PC-3 (cell line): ENCODE measurements around the gene OR10A3. TPM values are rescaled to one million over a fixed set of nuclear protein-coding genes. Genes with fewer than 3 reads are reported as not detected.

ENCODE experiments used
- ATAC-seq: fragments of 200-7000 bp; cut with Tn5 transposase; 2 replicates; pipeline ENCODE4 v1.9.1; 2020; ENCODE audit warnings: mild to moderate bottlenecking, moderate library complexity
- BruUV-seq: library from RNA; stranded (reverse); fragments of 400-500 nt; replicated peaks from 2 replicates; lab custom pipeline; 2021; lab: Mats Ljungman, UMichigan
- CTCF ChIA-PET: fragments of 300-600 bp; sonication (Branson Sonifier 250); formaldehyde crosslinking; loops from one replicate; lab custom pipeline; 2022; ENCODE audit warnings: antibody characterized with exemption; lab: Charles Lee
- POLR2A ChIA-PET: fragments of 300-600 bp; sonication (Branson Sonifier 250); formaldehyde crosslinking; loops from one replicate; lab custom pipeline; 2022; ENCODE audit warnings: antibody characterized with exemption; ENCODE audit not compliant: unreplicated experiment; lab: Charles Lee
- DNase-seq: peaks from one replicate; pipeline ENCODE4 v3.0.0-alpha.2; 2015
- H2AFZ ChIP-seq: fragments of 300-600 bp; sonication (generic); 2 replicates; pipeline ENCODE4 v1.6.0; 2016; ENCODE audit warnings: antibody characterized with exemption, low read length
- H3F3A ChIP-seq: fragments of 300-600 bp; sonication (generic); one replicate; pipeline ENCODE4 v1.6.0; 2017; ENCODE audit warnings: antibody characterized with exemption, low read length, control low read depth, mild to moderate bottlenecking; ENCODE audit not compliant: unreplicated experiment
- H3K27ac ChIP-seq: fragments of 300-600 bp; sonication (generic); 2 replicates; pipeline ENCODE4 v1.5.1; 2016; ENCODE audit warnings: mild to moderate bottlenecking, low read length
- H3K27me3 ChIP-seq: fragments of 300-600 bp; sonication (generic); 2 replicates; pipeline ENCODE4 v1.6.1; 2016; ENCODE audit warnings: low read length, mixed read lengths
- H3K36me3 ChIP-seq: fragments of 300-600 bp; sonication (generic); 2 replicates; pipeline ENCODE4 v1.6.1; 2016; ENCODE audit warnings: low read depth, mixed run types, low read length, mixed read lengths
- H3K4me1 ChIP-seq: fragments of 300-600 bp; sonication (generic); 2 replicates; pipeline ENCODE4 v1.5.1; 2016; ENCODE audit warnings: low read length; ENCODE audit not compliant: insufficient read depth
- H3K4me2 ChIP-seq: fragments of 300-600 bp; sonication (generic); 2 replicates; pipeline ENCODE4 v1.6.0; 2016; ENCODE audit warnings: low read length
- H3K4me3 ChIP-seq: fragments of 300-600 bp; sonication (generic); 2 replicates; pipeline ENCODE4 v1.5.1; 2016; ENCODE audit warnings: mild to moderate bottlenecking, low read length, mixed read lengths
- H3K79me2 ChIP-seq: fragments of 300-600 bp; sonication (generic); 2 replicates; pipeline ENCODE4 v1.6.1; 2017; ENCODE audit warnings: low read length, mixed read lengths
- H3K9ac ChIP-seq: fragments of 300-600 bp; sonication (generic); 2 replicates; pipeline ENCODE4 v1.6.0; 2016; ENCODE audit warnings: mild to moderate bottlenecking, low read length
- H3K9me2 ChIP-seq: fragments of 300-600 bp; sonication (generic); replicated peaks from 2 replicates; pipeline ENCODE4 v1.6.1; 2016; ENCODE audit warnings: mixed run types, low read length, mixed read lengths
- H3K9me3 ChIP-seq: fragments of 300-600 bp; sonication (generic); 2 replicates; pipeline ENCODE4 v1.6.1; 2016; ENCODE audit warnings: low read length, mixed read lengths
- H4K20me1 ChIP-seq: fragments of 300-600 bp; sonication (generic); 2 replicates; pipeline ENCODE4 v1.6.1; 2016; ENCODE audit warnings: low read length, mixed read lengths
- CTCF ChIP-seq: fragments of 300-600 bp; sonication (generic); conservative IDR thresholded peaks from 2 replicates; pipeline ENCODE4 v1.5.1; 2017; ENCODE audit warnings: antibody characterized with exemption, low read depth, mild to moderate bottlenecking, low read length
- EZH2 ChIP-seq: fragments of 300-600 bp; sonication (generic); IDR thresholded peaks from one replicate; pipeline ENCODE4 v1.6.1; 2017; ENCODE audit warnings: antibody characterized with exemption, mild to moderate bottlenecking, low read length; ENCODE audit not compliant: unreplicated experiment
- EZH2phosphoT487 ChIP-seq: fragments of 300-600 bp; sonication (generic); IDR thresholded peaks from 2 replicates; pipeline ENCODE4 v1.6.1; 2018; ENCODE audit warnings: mild to moderate bottlenecking, antibody characterized with exemption, low read length, borderline replicate concordance
- intact Hi-C: fragments of 100-400 bp; cut with micrococcal nuclease; formaldehyde crosslinking; loops from 2 replicates; pipeline ENCODE4 v1.9.0; 2023
- total RNA-seq: library from RNA; depleted of rRNA; stranded (reverse); fragments of >200 nt; gene quantifications from 2 replicates; pipeline ENCODE4 v1.2.3, GENCODE V29; 2014

The OR10A3 gene
- total RNA-seq, 1 experiment from 2014 or later = not detected

- H2AFZ ChIP-seq = no peak overlapping the region
- no peaks in the 10 kb centered on the region for H3F3A ChIP-seq
- TF ChIP-seq EZH2phosphoT487 (no peak), EZH2 (no peak), CTCF (no peak)
- POLR2A ChIA-PET = no interaction called here
- H3K79me2 ChIP-seq = no peaks in the 10 kb centered on the region
- CTCF ChIA-PET = no interaction called here
- no peak overlapping the region for H3K4me3 ChIP-seq
- H3K36me3 ChIP-seq = no peaks in the 10 kb centered on the region
- intact Hi-C loops = no loop called here
- no peak overlapping the region for H3K9ac ChIP-seq
- H3K9me3 ChIP-seq = 0 out of 2 replicates have a peak, but pooled peaks cover 3% of the 10 kb centered on the region
- BruUV-seq = no TSS peak
- H3K4me2 ChIP-seq = no peak overlapping the region
- no peak overlapping the region for H3K27ac ChIP-seq
- no peaks in the 10 kb centered on the region for H4K20me1 ChIP-seq
- H3K4me1 ChIP-seq = peaks cover 50% of the 10 kb centered on the region
- ATAC-seq (no peak), DNase-seq (no peak)
- H3K27me3 ChIP-seq = no peaks in the 10 kb centered on the region
- no peaks in the 10 kb centered on the region for H3K9me2 ChIP-seq
Observed at GRCh38 chr11:7969756-7970646, 28.5 kb upstream of the OR10A3 start.

GRCh38 chr11:7968686-7969085 is 27.2 kb upstream of the OR10A3 start:
- POLR2A ChIA-PET = no interaction called here
- Histone ChIP-seq H3K79me2 (no peaks in the 10 kb centered on the region), H3K4me2 (no peak overlapping the region), H3K9ac (no peak overlapping the region), H3F3A (peaks cover 5% of the 10 kb centered on the region), H3K27me3 (no peaks in the 10 kb centered on the region), H2AFZ (no peak overlapping the region), H3K4me3 (no peak overlapping the region), H3K9me3 (0 out of 2 replicates have a peak, but pooled peaks cover 3% of the 10 kb centered on the region), H3K36me3 (no peaks in the 10 kb centered on the region), H4K20me1 (no peaks in the 10 kb centered on the region), H3K9me2 (no peaks in the 10 kb centered on the region), H3K4me1 (peaks cover 54% of the 10 kb centered on the region), H3K27ac (no peak overlapping the region)
- ATAC-seq (no peak), DNase-seq (no peak)
- BruUV-seq = no TSS peak
- CTCF ChIA-PET = interaction anchor here (0.7 kb wide), 1 partner anchor 1212 kb away, joined by 6 read pairs; no protein-coding TSS in a partner anchor
- TF ChIP-seq CTCF (no peak), EZH2phosphoT487 (no peak), EZH2 (no peak)
- intact Hi-C loops = no loop called here

GRCh38 chr11:7967826-7968225 is 26.3 kb upstream of the OR10A3 start:
- H3K9me2 ChIP-seq = no peaks in the 10 kb centered on the region
- ATAC-seq (no peak), DNase-seq (no peak)
- no peak overlapping the region for H3K4me3 ChIP-seq
- H3F3A ChIP-seq = peaks cover 5% of the 10 kb centered on the region
- intact Hi-C loops = no loop called here
- H3K4me2 ChIP-seq = no peak overlapping the region
- H3K79me2 ChIP-seq = no peaks in the 10 kb centered on the region
- H3K9ac ChIP-seq = no peak overlapping the region
- H3K27me3 ChIP-seq = no peaks in the 10 kb centered on the region
- BruUV-seq = no TSS peak
- POLR2A ChIA-PET = no interaction called here
- H4K20me1 ChIP-seq = no peaks in the 10 kb centered on the region
- CTCF ChIA-PET = no interaction called here
- H3K27ac ChIP-seq = no peak overlapping the region
- no peaks in the 10 kb centered on the region for H3K36me3 ChIP-seq
- H2AFZ ChIP-seq = no peak overlapping the region
- H3K4me1 ChIP-seq = peaks cover 46% of the 10 kb centered on the region
- 0 out of 2 replicates have a peak, but pooled peaks cover 3% of the 10 kb centered on the region for H3K9me3 ChIP-seq
- TF ChIP-seq CTCF = no peak
- TF ChIP-seq EZH2phosphoT487 = no peak
- TF ChIP-seq EZH2 = no peak
